ENCODE results near the gene SH3GLB2. TPM values are rescaled to one million over a fixed set of nuclear protein-coding genes. Genes with fewer than 3 reads are reported as not detected.

Gene SH3GLB2
- total and polyA plus RNA-seq, 11 donors: 27.3 to 42.7 (median 35.4) TPM

DNA sequence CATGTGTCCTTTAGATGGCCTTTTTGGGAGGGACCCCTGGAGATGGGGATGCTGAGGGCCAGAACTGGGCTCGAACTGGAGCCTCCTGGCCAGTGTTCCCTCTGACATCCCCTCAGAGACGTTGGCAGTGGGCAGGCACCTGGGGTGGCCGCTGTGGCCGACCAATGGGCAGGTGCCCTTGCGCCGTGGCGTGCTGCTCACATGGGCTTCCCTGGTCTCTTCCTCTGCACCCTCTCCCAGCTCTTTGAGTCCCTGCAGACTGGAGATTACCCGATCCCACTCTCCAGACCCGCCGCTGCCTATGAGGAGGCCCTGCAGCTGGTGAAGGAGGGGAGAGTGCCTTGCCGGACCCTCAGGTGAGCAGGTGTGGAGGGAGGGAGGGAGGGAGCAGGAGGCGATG is 32.9 kb upstream of the SH3GLB2 start:
- WGBS, 4 donors: 89 to 97% (median 95%) methylated on average over 10 to 12 of the region's 12 CpGs
- intact Hi-C loops (cut with DNase I): loop anchor here in 1 of 10 donors (10.0 kb wide), 1 partner anchor 1094 kb away; no protein-coding TSS in a partner anchor
- H3K27me3 ChIP-seq: no peaks in the 10 kb centered on the region

DNA sequence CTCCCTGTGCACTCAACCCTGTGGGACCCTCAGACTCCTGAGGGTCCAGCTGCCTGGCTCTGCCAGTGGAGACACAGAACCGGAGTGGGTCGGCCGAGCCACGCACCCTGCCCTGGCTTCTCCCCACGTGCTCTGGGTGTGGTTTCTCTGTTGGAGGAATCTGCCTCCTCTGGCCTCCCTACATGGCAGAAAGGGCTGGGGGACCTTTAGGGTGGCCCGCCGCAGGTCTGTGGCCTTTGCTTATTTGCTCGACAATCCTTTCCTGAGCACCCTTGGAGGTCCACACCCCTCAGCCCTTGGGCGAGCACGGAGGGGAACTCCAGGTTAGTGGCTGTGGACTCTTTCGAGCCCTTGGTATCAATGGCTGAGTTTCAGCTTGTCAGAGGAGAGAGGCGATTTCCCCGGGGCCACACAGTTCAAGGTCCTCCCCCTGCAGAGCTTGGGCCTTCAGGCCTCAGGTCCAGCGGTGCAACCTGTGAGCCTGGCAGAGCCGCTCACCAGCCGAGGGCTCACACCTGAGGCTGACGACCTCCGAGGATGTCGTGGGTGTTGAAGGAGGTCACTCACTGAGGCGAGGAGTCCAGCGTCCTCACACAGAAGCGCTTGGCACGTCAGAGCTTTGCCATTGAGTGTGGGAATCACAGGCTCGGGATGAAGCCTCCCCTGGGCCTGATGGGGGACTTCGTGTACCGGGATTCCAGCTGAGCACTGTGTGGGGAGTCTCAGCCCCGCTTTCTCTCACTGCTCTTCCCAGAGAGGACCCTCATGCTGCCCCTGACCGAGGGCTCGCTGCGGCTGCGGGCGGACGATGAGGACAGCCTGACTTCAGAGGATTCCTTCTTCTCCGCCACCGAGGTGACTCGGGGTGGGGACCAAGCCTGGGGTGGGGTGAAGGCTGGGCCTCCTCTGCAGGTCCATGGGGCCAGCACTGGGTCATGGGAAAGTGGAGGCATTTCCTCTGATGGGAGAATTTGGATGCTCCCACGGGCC is 32.0 kb upstream of the SH3GLB2 start:
- no peak for TF ChIP-seq POLR2A (IDR thresholded peaks at IDR 0.05)
- TF ChIP-seq, protein P1, sequence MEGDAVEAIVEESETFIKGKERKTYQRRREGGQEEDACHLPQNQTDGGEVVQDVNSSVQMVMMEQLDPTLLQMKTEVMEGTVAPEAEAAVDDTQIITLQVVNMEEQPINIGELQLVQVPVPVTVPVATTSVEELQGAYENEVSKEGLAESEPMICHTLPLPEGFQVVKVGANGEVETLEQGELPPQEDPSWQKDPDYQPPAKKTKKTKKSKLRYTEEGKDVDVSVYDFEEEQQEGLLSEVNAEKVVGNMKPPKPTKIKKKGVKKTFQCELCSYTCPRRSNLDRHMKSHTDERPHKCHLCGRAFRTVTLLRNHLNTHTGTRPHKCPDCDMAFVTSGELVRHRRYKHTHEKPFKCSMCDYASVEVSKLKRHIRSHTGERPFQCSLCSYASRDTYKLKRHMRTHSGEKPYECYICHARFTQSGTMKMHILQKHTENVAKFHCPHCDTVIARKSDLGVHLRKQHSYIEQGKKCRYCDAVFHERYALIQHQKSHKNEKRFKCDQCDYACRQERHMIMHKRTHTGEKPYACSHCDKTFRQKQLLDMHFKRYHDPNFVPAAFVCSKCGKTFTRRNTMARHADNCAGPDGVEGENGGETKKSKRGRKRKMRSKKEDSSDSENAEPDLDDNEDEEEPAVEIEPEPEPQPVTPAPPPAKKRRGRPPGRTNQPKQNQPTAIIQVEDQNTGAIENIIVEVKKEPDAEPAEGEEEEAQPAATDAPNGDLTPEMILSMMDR (IDR thresholded peaks at IDR 0.05): no peak
- H3K9me3 ChIP-seq: no peaks in the 10 kb centered on the region
- no peaks in the 10 kb centered on the region for H3K4me1 ChIP-seq
- DNase-seq (peak in 1 of 5 donors; percentile 11), ATAC-seq (peak in 1 of 4 donors; percentile 9)
- no peak overlapping the region for H3K27ac ChIP-seq
- peaks cover 0 to 96% (median 90%) of the 10 kb centered on the region in 9 donors for H3K36me3 ChIP-seq
- no peaks in the 10 kb centered on the region for H3K27me3 ChIP-seq
- H3K4me3 ChIP-seq: no peak overlapping the region
- intact Hi-C loops (cut with DNase I): loop anchor here in 1 of 10 donors (10.0 kb wide), 1 partner anchor 1095 kb away; no protein-coding TSS in a partner anchor
- WGBS, 4 donors: 91 to 95% (median 94%) methylated on average over 13 to 37 of the region's 37 CpGs

More for the DNA sequence above, 32.9 kb upstream of the SH3GLB2 start:
- peaks cover 0 to 98% (median 90%) of the 10 kb centered on the region in 9 donors for H3K36me3 ChIP-seq
- H3K9me3 ChIP-seq: no peaks in the 10 kb centered on the region
- no peak overlapping the region for H3K27ac ChIP-seq
- H3K4me3 ChIP-seq: no peak overlapping the region
- no peak for TF ChIP-seq POLR2A (IDR thresholded peaks at IDR 0.05)
- TF ChIP-seq, protein P1 (IDR thresholded peaks at IDR 0.05): no peak
- H3K4me1 ChIP-seq: no peaks in the 10 kb centered on the region
- no peak for ATAC-seq
- DNase-seq: no peak

DNA sequence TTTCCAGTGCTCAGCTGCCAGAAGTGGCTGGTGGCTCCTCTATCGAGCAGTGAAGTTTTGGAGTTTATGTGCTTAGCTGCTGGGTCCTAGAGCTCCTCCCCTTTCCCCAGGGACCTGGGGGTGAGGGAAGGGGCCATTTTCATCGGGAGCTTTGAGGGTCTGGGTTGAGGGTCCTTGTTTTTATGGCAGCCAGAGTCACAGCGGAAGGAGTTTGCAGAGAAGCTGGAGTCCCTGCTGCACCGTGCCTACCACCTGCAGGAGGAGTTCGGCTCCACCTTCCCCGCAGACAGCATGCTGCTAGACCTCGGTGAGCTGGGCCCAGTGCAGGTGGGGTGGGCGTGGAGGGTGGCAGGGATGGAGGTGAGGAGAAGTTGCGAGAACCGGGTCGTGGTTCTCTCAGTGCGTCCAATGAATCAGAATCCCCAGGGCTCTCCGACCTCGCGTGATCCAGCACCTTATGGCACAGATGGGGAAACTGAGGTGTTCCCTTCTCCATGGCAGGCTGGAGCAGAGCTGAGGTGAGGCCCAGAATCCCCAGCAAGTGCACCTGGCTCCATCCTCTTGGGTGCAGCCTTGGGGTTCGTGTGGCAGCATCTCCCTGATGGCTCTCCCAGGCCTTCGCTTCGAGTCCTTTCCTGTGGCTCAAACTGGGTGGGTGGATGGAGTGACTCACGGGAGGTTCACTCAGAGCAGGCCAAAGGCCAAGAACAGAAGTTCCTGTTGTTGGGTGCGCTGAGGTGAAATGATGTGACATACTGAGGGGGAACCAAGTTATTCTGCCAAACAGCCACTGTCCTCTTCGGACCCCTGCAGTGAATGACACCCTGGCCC is 31.0 kb upstream of the SH3GLB2 start:
- ATAC-seq: no peak
- TF ChIP-seq, protein P1 (IDR thresholded peaks at IDR 0.05): no peak
- TF ChIP-seq POLR2A (IDR thresholded peaks at IDR 0.05): no peak
- WGBS, 4 donors: 82 to 90% (median 87%) methylated on average over 20 to 21 of the region's 21 CpGs
- no peaks in the 10 kb centered on the region for H3K27me3 ChIP-seq
- no peak for DNase-seq
- no peaks in the 10 kb centered on the region for H3K9me3 ChIP-seq
- H3K4me1 ChIP-seq: no peaks in the 10 kb centered on the region
- peaks cover 0 to 98% (median 92%) of the 10 kb centered on the region in 9 donors for H3K36me3 ChIP-seq
- H3K4me3 ChIP-seq: no peak overlapping the region
- no peak overlapping the region for H3K27ac ChIP-seq
- intact Hi-C loops (cut with DNase I): no loop called here
